Jurkat, Clone E6-1 (cell line): ENCODE results near the gene ABCF3.

Experiments used
- DNase-seq: peaks from one replicate; pipeline ENCODE4 v3.0.0-alpha.2; 2011; ENCODE audit warnings: low read depth, low spot score
- H3K4me3 ChIP-seq: 2 replicates; pipeline ENCODE4 v1.5.1; 2011; ENCODE audit warnings: mild to moderate bottlenecking, low read length, control low read depth, moderate library complexity

The ABCF3 gene

DNA sequence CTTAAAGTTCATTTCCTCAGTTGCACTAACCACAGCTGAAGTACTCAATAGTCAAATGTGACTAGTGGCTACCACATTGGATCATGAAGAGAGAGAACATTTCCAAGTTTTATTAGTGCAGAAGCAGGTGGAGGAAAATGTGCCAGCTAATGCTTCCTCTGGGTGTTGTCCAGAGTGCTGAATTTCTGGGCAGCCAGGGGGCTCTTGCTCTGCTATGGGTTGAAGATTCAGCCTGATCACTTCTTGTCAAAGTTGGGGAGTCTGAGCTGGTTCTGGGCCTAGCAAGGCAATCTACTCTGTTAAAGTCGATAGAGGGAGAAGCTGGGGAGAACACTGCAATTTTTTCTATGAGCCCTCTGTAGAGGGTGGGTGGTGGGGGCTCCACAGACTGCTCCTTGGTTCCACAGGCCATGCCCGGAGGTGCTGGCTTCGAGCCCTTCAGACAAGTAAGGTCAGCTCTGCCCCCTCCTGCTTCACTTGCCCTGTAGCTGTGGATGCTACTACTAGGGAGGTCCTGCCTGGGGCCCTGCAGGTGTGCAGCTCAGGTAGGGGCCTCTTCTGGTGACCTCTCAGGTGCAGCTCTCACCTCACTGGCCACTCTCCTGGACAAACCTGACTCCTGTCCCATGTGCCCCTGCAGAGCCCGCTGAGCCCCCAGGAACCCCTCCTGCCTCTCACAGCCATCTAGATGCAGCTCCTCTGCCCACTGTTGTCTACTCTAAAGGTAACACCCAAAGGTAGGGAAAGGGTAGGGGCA is 54.6 kb downstream of the ABCF3 start:
- no peak for DNase-seq

GRCh38 chr3:184241141-184241446 is 55.1 kb downstream of the ABCF3 start:
- H3K4me3 ChIP-seq, result no peak overlapping the region
- DNase-seq, result no peak

More for the DNA sequence above, 54.6 kb downstream of the ABCF3 start:
- H3K4me3 ChIP-seq, result no peak overlapping the region

- DNase-seq, result no peak
- H3K4me3 ChIP-seq, result no peak overlapping the region
Measured at GRCh38 chr3:184241447-184242296, 55.7 kb downstream of the ABCF3 start.

GRCh38 chr3:184242297-184242685 is 56.3 kb downstream of the ABCF3 start:
- no peak overlapping the region for H3K4me3 ChIP-seq
- DNase-seq, result no peak
